K562 (cell line): Measurements from ENCODE around the gene CIAO3. TPM values are rescaled to one million over a fixed set of nuclear protein-coding genes. Genes with fewer than 3 reads are reported as not detected.
A peak's percentile ranks its signal among the peaks of the same experiment; 100 is the strongest.

Source experiments
- GABPB2 ChIP-seq: fragments of 250-450 bp; sonication (Bioruptor Pico); conservative IDR thresholded peaks from 2 replicates; pipeline ENCODE4 v1.5.1; 2021; ENCODE audit warnings: mild to moderate bottlenecking
- HOMEZ ChIP-seq: fragments of 250-450 bp; sonication (Bioruptor Pico); IDR thresholded peaks from 2 replicates; pipeline ENCODE4 v1.4.0; 2020; ENCODE audit warnings: mild to moderate bottlenecking, moderate library complexity
- L3MBTL2 ChIP-seq: fragments of 450-650 bp; IDR thresholded peaks from 2 replicates; pipeline ENCODE4 v1.6.1; 2016; ENCODE audit warnings: mild to moderate bottlenecking, moderate library complexity
- PPARD ChIP-seq: fragments of 250-450 bp; sonication (Bioruptor Pico); IDR thresholded peaks from 2 replicates; pipeline ENCODE4 v1.8.0; 2022; ENCODE audit warnings: inconsistent platforms, mild to moderate bottlenecking, moderate library complexity
- PRMT5 ChIP-seq: sonication (generic); formaldehyde crosslinking; IDR thresholded peaks from 2 replicates; pipeline ENCODE4 v1.5.0; 2020; ENCODE audit warnings: missing genetic modification reagents
- RHOXF2B ChIP-seq: fragments of 250-450 bp; sonication (Bioruptor Pico); conservative IDR thresholded peaks from 2 replicates; pipeline ENCODE4 v1.5.1; 2021
- STAT5A ChIP-seq: IDR thresholded peaks from 2 replicates; pipeline ENCODE4 v1.6.1; 2012; ENCODE audit warnings: low read length, inconsistent platforms, borderline replicate concordance
- TEAD1 ChIP-seq, 2 experiments: fragments of 450-650 bp in 1 of 2; sonication (generic) in 1 of 2; formaldehyde crosslinking; IDR thresholded peaks; 2 replicates each; pipeline versions ENCODE4 v1.4.0 to v1.8.0; 2020 to 2022; ENCODE audit warnings: mild to moderate bottlenecking in 2 of 2, missing genetic modification reagents in 1 of 2
- UBTF ChIP-seq, 2 experiments: IDR thresholded peaks; 2 replicates each; pipeline ENCODE4 v1.6.1; 2012; ENCODE audit warnings: improper control_type of control experiment in 2 of 2, low read depth in 2 of 2, low read length in 2 of 2, borderline replicate concordance in 1 of 2
- USF1 ChIP-seq: sonication (generic); formaldehyde crosslinking; IDR thresholded peaks from 2 replicates; pipeline ENCODE4 v1.9.0; 2022; ENCODE audit warnings: mild to moderate bottlenecking, missing genetic modification reagents
- ZBTB5 ChIP-seq: fragments of 450-650 bp; IDR thresholded peaks from 2 replicates; pipeline ENCODE4 v1.6.1; 2017; ENCODE audit warnings: antibody characterized with exemption
- ZC3H4 ChIP-seq: sonication (generic); formaldehyde crosslinking; IDR thresholded peaks from 2 replicates; pipeline ENCODE4 v1.9.0; 2021; ENCODE audit warnings: missing genetic modification reagents, borderline replicate concordance
- ZFP1 ChIP-seq: fragments of 450-650 bp; formaldehyde crosslinking; IDR thresholded peaks from 2 replicates; pipeline ENCODE4 v1.4.0; 2020; ENCODE audit warnings: mild to moderate bottlenecking, mixed read lengths
- ZNF232 ChIP-seq: sonication (generic); formaldehyde crosslinking; IDR thresholded peaks from 2 replicates; pipeline ENCODE4 v1.8.0; 2022; ENCODE audit warnings: mild to moderate bottlenecking, missing genetic modification reagents
- ZNF24 ChIP-seq: fragments of 450-650 bp; IDR thresholded peaks from 2 replicates; pipeline ENCODE4 v1.6.1; 2016
- polyA plus RNA-seq, 8 experiments: library from polyadenylated mRNA; depleted of rRNA in 4 of 8; stranded (reverse) in 5 of 8; unstranded in 3 of 8; fragments of >200 nt; fragmentation: Nextera tagmentation in 2 of 8; fragmentation: Illumina TruSeq in 1 of 8; extraction: Ambion mirVana in 2 of 8; extraction: Trizol in 1 of 8; gene quantifications; 2 replicates each; pipeline versions ENCODE4 v1.2.1 to v1.2.3, GENCODE V29; 2011 to 2014; ENCODE audit warnings: inconsistent platforms in 1 of 8, missing spikeins in 1 of 8
- total RNA-seq, 7 experiments: library from RNA; depleted of rRNA in 6 of 7; stranded (reverse); fragments of >200 nt in 6 of 7; fragmentation: Illumina TruSeq in 2 of 7; extraction: Trizol in 2 of 7; gene quantifications; 2 replicates each; pipeline versions ENCODE4 v1.2.1 to v1.2.3, GENCODE V29; 2011 to 2021; ENCODE audit warnings: low replicate concordance in 1 of 7
- TF ChIP-seq, protein P1 (sequence below): fragments of 450-650 bp; formaldehyde crosslinking; IDR thresholded peaks from 2 replicates; pipeline ENCODE4 v1.4.0; 2022; ENCODE audit warnings: missing genetic modification characterization
- TF ChIP-seq, protein P2 (sequence below): fragments of 450-650 bp; IDR thresholded peaks from 2 replicates; pipeline ENCODE4 v1.6.1; 2016; ENCODE audit warnings: missing biosample characterization, missing genetic modification characterization

Gene CIAO3
- total and polyA plus RNA-seq, 9 of the 15 experiments (the other 6 are each of a cell fraction or from before 2014, with no cell fraction given), result 2.2 to 35.6 (median 18.7) TPM

DNA sequence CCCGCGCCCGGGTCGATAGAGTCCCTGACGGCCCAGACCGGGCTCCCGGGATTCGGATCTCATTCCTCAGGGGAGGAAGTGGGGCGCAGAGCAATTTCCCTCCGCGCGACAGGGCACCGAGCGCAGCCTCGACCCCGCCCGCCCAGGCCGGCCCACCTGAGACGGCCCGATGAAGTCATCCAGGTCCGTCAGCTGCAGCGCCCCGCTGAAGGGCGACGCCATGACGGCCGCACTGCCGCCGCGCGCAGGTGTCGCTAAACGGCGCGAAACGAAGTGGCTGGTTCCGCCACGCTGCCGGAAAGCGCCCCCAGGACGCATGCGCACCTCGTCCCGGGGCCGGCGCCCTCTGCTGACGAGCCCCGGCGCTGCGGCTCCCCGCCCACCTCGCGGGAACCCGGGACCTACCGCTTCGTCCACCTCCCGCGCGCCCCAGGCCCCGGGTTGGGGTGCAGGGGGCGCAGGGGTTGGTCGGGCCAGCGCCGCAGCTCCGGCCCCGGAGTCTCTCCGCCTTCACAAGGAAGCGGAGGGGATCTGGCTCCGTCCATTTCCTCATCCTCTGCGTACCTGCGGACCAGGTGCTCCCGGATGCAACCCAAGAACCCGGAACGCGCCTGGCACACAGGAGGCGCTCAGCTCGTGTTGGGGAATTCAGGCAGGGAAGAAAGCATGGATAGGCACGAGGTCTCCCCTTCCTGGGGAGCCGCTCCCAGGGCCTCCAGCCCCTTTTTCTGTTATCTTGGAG, at the start of gene CIAO3 (continued):
- TF ChIP-seq USF1 (CRISPR knock-in tag) (peak; percentile 63), PRMT5 (CRISPR knock-in tag) (no peak), GABPB2 (CRISPR knock-in tag) (no peak), UBTF (IDR thresholded peaks at IDR 0.05; ENCODE audit: borderline replicate concordance in 1 of 2, low read depth in 2 of 2, low read length in 2 of 2) (0 out of 4 replicates have a peak, but pooled peaks of 1 of the 2 experiments have one; percentile 74), HOMEZ (CRISPR knock-in tag) (no peak), L3MBTL2 (peak; percentile 92), RHOXF2B (CRISPR knock-in tag) (no peak), PPARD (CRISPR knock-in tag) (no peak), STAT5A (no peak), ZFP1 (CRISPR knock-in tag) (no peak), ZBTB5 (no peak), ZNF24 (peak; percentile 12; the same call in 1 of the 2 replicates), ZC3H4 (CRISPR knock-in tag) (no peak), ZNF232 (CRISPR knock-in tag) (no peak), TEAD1 (CRISPR knock-in tag; IDR thresholded peaks at IDR 0.05) (peak; percentile 61 to 85; a peak in 3 of 4 replicates)
- TF ChIP-seq, protein P1, sequence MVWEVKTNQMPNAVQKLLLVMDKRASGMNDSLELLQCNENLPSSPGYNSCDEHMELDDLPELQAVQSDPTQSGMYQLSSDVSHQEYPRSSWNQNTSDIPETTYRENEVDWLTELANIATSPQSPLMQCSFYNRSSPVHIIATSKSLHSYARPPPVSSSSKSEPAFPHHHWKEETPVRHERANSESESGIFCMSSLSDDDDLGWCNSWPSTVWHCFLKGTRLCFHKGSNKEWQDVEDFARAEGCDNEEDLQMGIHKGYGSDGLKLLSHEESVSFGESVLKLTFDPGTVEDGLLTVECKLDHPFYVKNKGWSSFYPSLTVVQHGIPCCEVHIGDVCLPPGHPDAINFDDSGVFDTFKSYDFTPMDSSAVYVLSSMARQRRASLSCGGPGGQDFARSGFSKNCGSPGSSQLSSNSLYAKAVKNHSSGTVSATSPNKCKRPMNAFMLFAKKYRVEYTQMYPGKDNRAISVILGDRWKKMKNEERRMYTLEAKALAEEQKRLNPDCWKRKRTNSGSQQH (CRISPR knock-in tag), result no peak
- TF ChIP-seq, protein P2, sequence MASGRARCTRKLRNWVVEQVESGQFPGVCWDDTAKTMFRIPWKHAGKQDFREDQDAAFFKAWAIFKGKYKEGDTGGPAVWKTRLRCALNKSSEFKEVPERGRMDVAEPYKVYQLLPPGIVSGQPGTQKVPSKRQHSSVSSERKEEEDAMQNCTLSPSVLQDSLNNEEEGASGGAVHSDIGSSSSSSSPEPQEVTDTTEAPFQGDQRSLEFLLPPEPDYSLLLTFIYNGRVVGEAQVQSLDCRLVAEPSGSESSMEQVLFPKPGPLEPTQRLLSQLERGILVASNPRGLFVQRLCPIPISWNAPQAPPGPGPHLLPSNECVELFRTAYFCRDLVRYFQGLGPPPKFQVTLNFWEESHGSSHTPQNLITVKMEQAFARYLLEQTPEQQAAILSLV, result no peak
